Dermis blood vessel endothelial cell (primary cell): ENCODE data around the gene PHC3. TPM values are rescaled to one million over a fixed set of nuclear protein-coding genes. Genes with fewer than 3 reads are reported as not detected.
A peak's percentile ranks its signal among the peaks of the same experiment; 100 is the strongest.
"Not testable (repeated sequence)": the region's sequence is repeated elsewhere in the genome, so short reads cannot be mapped to it uniquely, and the experiment has no call there.

ENCODE experiments used
- DNase-seq: peaks from one replicate; pipeline ENCODE4 v3.0.0; 2010
- total RNA-seq: library from RNA; depleted of rRNA; stranded (reverse); fragments of >200 nt; gene quantifications from 2 replicates; pipeline ENCODE4 v1.2.3, GENCODE V29; 2014

PHC3 gene
- 21.1 and 21.7 TPM in 2 replicates for total RNA-seq

GRCh38 chr3:170180908-170181885, at the start of gene PHC3:
TSS of gene PHC3 (minus strand) at chr3:170181733. CDS start at chr3:170181715, 18 bp downstream.
- peak; percentile 95 for DNase-seq

DNA sequence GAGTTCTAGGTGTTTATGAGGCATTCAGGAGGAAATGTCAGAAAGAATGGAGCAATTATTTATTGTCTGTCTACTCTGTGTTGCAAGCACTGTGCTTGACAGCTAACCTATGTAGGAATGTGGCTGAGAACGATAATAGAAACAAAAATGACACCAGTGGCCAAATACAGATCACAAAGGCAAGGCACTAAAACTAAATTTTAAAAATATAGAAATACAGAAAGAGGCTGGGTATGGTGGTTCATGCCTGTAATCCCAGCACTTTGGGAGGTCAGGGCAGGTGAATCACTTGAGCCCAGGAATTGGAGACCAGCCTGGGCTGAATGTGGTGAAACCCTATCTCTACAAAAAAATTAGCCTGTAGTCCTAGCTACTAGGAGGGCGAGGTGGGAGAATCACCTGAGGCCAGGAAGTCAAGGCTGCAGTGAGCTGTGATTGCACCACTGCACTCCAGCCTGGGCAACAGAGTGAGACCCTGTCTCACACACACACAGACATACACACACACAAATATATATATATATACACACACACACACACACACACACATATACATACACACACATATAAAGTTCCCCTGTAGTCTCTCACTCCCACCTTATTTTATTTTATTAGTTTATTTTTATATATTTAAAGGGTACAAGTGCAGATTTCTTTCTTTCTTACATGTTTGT, 46.7 kb upstream of the PHC3 start:
- DNase-seq: peak; percentile 7

- no peak for DNase-seq
Measured at GRCh38 chr3:170226426-170226960, 45.0 kb upstream of the PHC3 start.

DNA sequence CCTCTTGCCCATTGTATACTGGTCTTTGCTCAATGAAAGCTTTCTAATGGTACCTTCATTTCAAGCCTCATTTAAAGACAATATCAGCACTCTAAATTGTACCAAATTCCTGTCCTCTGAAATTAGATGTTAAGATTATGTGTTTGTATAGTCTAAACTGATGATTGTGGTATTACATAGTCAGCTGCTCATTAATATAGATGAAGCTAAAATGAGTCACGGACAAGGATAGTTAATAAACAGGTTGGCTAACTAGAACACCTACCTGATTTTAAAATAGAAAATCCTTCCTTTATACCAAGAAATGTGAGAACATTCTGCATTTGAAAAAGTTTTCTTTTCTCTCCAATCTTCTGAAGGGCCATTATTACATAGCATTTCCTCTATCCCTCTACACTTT, 43.6 kb upstream of the PHC3 start:
- no peak for DNase-seq

- peak; percentile 40 for DNase-seq
Measured at GRCh38 chr3:170222647-170223541, 41.4 kb upstream of the PHC3 start.

DNA sequence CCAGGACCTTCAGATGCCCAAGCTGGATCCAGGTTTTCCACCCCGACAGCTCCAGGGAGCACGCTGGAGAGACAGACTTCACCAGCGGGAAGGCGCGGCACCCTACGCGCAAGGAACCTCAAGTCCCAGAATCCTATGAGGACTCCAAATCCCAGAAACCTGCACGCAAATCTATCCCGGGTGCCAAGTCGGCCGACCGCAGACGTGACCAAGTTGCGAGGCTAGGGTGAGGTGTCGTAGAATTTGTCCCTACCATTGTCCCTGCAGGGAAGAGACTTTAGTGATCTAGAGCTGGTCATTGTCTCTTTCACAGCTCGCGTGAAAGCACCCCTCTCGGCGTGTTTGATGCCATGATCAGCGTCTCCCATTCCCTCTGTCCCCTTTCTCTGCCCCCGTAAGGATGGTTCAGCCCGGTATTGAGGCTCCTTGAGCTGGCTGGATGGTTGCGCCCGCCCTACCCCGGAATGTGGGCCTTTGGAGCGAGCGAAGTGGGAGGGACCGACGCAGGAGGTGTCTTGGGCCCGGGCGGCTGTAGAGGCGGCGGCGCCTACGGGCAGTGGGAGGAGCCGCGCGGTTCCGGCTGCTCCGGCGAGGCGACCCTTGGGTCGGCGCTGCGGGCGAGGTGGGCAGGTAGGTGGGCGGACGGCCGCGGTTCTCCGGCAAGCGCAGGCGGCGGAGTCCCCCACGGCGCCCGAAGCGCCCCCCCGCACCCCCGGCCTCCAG, 40.6 kb upstream of the PHC3 start, which contains the start of gene PRKCI:
Gene PRKCI, plus strand, starts transcription at position 501 of the 723 bp plus-strand sequence. CDS start 246 bp downstream, outside the sequence.
- DNase-seq: peak; percentile 98

DNA sequence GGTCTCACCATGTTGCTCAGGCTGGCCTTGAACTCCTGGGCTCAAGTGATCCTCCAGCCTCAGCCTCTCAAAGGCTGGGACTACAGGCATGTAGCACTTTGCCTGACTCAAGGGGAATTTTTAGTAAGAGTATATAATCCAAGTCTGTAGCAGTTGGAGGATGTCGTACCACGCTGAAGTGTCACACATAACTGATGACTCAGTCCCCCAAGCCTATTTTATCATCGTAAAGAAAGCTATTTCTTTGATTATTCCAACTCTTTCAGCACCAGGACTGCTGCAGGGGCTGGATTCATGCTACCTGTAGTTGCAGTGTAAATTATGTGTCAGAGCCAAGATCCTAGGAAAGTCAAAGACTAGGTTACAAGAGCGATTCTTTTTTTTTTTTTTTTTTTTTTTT, 39.3 kb upstream of the PHC3 start:
- no peak for DNase-seq

DNA sequence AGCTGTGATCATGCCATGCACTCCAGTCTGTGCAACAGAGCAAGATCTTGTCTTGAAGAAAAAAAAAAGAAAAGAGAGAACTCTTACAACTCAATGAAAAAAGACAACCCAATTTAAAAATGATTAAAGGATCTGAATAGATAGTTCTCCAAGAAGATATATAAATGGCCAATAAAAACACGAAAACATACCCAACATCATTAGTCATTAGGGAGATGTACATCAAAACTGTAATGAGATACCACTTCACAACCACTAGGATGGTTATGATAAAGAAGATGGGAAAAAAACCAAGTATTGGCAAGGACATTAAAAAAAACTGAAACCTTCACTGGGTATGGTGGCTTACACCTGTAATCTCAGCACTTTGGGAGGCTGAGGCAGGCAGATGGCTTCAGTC, 38.3 kb upstream of the PHC3 start:
- DNase-seq: no peak

- DNase-seq: no peak
Measured at GRCh38 chr3:170211668-170212067, 30.1 kb upstream of the PHC3 start.

DNA sequence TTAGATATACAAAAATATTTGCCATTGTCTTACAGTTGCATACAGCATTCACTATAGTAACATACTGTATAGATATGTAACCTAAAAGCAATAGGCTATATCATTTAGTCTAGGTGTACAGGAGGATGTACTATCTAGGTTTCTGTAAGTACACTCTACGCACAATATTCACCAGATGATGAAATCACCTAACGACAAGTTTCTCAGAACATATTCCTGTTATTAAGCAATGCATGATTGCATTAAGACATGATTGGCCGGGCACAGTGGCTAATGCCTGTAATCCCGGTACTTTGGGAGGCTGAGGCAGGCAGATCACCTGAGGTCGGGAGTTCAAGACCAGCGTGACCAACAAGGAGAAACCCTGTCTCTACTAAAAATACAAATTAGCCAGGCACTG, 26.2 kb upstream of the PHC3 start:
- DNase-seq: no peak

- DNase-seq: not testable (repeated sequence)
Measured at GRCh38 chr3:170206164-170206762, 24.7 kb upstream of the PHC3 start.

DNA sequence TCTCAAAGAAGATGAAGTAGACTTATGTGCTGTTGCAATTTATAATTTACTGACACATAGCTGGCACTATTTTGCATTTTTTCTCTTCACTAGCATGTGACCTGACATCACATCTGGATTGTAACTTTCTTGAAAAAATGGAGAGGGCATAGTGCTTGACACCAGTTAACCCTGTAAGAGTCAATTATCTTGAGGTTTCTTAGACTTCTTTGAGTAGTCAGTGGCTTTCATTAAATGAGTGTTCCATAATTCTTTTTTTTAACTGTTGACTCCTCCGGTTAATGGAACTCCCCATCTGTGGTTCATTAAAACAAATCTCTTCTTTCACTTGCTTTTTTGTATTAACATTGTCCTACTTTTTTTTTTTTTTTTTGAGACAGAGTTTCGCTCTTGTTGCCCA, 23.8 kb upstream of the PHC3 start:
- DNase-seq: no peak

DNA sequence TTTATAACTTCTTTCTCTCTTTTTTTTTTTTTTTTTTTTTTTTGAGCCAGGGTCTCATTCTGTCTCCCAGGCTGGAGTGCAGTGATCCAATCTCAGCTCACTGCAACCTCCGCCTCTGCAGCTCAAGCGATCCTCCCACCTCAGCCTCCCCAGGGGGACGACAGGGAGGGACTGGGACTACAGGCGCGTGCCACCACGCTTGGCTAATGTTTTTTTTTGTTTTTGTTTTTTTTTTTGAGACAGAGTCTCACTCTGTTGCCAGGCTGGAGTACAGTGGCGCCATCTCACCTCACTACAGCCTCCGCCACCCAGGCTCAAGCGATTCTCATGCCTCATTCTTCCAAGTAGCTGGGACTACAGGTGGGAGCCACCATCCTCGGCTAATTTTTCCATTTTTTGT, 23.0 kb upstream of the PHC3 start:
- no peak for DNase-seq

DNA sequence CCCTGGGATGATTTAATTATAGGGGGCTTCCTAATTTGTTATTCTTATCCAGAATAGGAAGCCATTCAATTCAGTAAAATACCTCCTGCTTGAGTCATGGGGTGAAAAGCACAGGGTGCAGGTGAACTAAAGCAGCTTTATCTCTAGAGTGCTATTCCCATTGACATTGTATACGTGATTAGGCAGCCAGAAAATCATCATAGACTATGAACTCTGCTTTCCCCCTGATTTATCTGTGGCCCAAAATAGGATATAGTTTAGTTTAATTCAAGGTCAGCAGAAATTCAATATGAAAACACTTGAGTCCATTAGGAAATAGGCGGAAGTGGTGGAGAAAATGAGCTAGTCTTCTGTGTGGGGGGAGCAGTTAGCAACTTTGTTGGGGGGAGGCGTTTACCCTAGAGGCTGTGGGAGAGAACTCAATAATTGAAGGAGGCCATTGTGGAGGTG, 22.5 kb upstream of the PHC3 start:
- no peak for DNase-seq

DNA sequence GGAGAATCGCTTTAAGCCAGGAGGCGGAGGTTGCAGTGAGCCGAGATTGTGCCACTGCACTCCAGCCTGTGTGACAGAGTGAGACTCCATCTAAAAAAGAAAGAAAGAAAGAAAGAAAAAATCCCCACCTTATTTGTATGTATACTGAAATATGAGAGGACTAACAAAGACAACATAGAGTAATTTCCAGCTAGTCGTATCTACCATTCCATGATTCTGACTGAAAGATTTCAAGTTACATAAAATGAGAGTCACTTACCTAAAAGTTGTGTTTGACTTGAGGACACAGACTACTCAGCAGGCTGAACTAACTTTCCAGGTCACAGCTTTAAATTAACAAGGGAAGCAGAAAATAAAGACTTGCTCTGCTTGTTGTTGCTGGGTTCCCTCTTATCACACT, 21.9 kb upstream of the PHC3 start:
- DNase-seq: no peak

DNA sequence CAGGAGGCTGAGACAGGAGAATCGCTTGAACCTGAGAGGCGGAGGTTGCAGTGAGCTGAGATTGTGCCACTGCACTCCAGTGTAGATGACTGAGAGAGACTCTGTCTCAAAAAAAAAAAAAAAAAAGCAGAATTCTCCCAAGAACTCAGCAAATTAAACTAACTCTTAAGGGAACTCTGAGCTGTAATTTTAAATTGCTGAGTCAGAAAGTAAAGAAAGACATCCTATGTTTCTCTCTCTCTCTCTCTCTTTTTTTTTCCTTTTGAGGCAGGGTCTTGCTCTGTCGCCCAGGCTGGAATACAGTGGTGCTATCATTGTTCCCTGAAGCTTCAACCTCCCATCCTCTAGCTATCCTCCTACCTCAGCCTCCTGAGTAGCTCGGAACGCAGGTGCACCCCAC, 20.0 kb upstream of the PHC3 start:
- no peak for DNase-seq

GRCh38 chr3:170200987-170201386, 19.5 kb upstream of the PHC3 start:
- no peak for DNase-seq

- DNase-seq: no peak
Measured at GRCh38 chr3:170196833-170197232, 15.3 kb upstream of the PHC3 start.

- not testable (repeated sequence) for DNase-seq
Measured at GRCh38 chr3:170195759-170196158, 14.2 kb upstream of the PHC3 start.

- DNase-seq: no peak
Measured at GRCh38 chr3:170189398-170190256, 8.1 kb upstream of the PHC3 start.
